Measurements from ENCODE around the gene LAMA1. TPM values are rescaled to one million over a fixed set of nuclear protein-coding genes. Genes with fewer than 3 reads are reported as not detected.

Gene LAMA1
- total and polyA plus RNA-seq, 10 of the 15 experiments (the other 5 are each of a cell fraction or from before 2014, with no cell fraction given), result under 0.01 to 1.9 (median 0.06) TPM; not detected in 6

DNA sequence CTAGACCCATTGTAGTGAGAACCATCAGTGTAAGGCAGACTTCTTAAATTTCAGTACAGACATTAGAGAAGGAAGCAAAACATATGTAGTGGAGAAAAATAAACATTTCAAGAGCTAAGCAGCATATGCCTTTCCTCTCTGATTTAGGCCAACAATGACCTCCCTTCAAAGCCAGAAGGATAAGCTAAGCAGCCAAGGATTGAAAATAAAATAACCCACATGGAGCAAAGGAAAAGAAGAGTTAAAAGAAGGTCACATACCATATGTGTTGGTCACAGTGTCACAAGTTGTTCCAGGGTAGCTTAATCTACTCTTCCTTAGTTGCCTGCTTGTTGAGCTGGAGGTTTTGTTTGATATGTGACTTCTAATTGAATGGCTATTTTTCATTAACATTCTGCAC lies 15.6 kb upstream of the LAMA1 start:
- TF ChIP-seq NBN (IDR thresholded peaks at IDR 0.05), result no peak
- TF ChIP-seq KAT2A (conservative IDR thresholded peaks at IDR 0.05; ENCODE audit: control insufficient read depth, low read depth, low read length), result no peak
- no peak for TF ChIP-seq BRCA1 (IDR thresholded peaks at IDR 0.05; ENCODE audit: low read depth, low read length)
- TF ChIP-seq SIN3A (IDR thresholded peaks at IDR 0.05; ENCODE audit: low read depth, low read length), result no peak
- TF ChIP-seq USF2 (IDR thresholded peaks at IDR 0.05; ENCODE audit: borderline replicate concordance, low read depth, low read length), result no peak
- TF ChIP-seq ZNF274 (IDR thresholded peaks at IDR 0.05; ENCODE audit: insufficient read depth, insufficient read length), result no peak
- no peak for TF ChIP-seq TCF7 (IDR thresholded peaks at IDR 0.05; ENCODE audit: borderline replicate concordance)
- no peak for TF ChIP-seq BCL11A (IDR thresholded peaks at IDR 0.05; ENCODE audit: low read depth, low read length)
- TF ChIP-seq MYC (IDR thresholded peaks at IDR 0.05; ENCODE audit: insufficient read depth, insufficient read length, insufficient replicate concordance, low read length, severe bottlenecking), result no peak
- no peak for TF ChIP-seq HDAC2 (IDR thresholded peaks at IDR 0.05)
- TF ChIP-seq, protein P1, sequence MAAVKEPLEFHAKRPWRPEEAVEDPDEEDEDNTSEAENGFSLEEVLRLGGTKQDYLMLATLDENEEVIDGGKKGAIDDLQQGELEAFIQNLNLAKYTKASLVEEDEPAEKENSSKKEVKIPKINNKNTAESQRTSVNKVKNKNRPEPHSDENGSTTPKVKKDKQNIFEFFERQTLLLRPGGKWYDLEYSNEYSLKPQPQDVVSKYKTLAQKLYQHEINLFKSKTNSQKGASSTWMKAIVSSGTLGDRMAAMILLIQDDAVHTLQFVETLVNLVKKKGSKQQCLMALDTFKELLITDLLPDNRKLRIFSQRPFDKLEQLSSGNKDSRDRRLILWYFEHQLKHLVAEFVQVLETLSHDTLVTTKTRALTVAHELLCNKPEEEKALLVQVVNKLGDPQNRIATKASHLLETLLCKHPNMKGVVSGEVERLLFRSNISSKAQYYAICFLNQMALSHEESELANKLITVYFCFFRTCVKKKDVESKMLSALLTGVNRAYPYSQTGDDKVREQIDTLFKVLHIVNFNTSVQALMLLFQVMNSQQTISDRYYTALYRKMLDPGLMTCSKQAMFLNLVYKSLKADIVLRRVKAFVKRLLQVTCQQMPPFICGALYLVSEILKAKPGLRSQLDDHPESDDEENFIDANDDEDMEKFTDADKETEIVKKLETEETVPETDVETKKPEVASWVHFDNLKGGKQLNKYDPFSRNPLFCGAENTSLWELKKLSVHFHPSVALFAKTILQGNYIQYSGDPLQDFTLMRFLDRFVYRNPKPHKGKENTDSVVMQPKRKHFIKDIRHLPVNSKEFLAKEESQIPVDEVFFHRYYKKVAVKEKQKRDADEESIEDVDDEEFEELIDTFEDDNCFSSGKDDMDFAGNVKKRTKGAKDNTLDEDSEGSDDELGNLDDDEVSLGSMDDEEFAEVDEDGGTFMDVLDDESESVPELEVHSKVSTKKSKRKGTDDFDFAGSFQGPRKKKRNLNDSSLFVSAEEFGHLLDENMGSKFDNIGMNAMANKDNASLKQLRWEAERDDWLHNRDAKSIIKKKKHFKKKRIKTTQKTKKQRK (IDR thresholded peaks at IDR 0.05; ENCODE audit: low read depth, low read length), result no peak
- no peak for TF ChIP-seq YBX1 (IDR thresholded peaks at IDR 0.05)
- no peak overlapping the region for H2AFZ ChIP-seq (ENCODE audit: control insufficient read depth, low read depth, low read length)
- intact Hi-C loops (cut with micrococcal nuclease; ENCODE audit: unreplicated experiment), result no loop called here
- no peaks in the 10 kb centered on the region for H4K20me1 ChIP-seq (ENCODE audit: control insufficient read depth, insufficient read depth)
- ChIA-PET POLR2A (no interaction called here), CTCF (no interaction called here), RAD21 (ENCODE audit: unreplicated experiment) (no interaction called here), SMC1A (ENCODE audit: uncharacterized antibody, unreplicated experiment) (no interaction called here)
- H3K4me3 ChIP-seq, result no peak overlapping the region
- DNase-seq (ENCODE audit: low read depth, low spot score), result no peak
- no peaks in the 10 kb centered on the region for H3K36me3 ChIP-seq (ENCODE audit: control insufficient read depth in 2 of 2, insufficient read depth in 2 of 2, low read length in 1 of 2)
- no TSS peak for BruUV-seq (replicated peaks)
- no peak overlapping the region for H3K9ac ChIP-seq (ENCODE audit: control insufficient read depth, insufficient read depth, low read length)
- no peaks in the 10 kb centered on the region for H3K4me1 ChIP-seq (ENCODE audit: control insufficient read depth, insufficient read depth, low read length)
- no peak for ATAC-seq
- H3K79me2 ChIP-seq (ENCODE audit: control insufficient read depth, insufficient read depth, low read length), result no peaks in the 10 kb centered on the region
- H3K9me3 ChIP-seq (replicated peaks; ENCODE audit: control insufficient read depth, insufficient read depth, low read length), result no peaks in the 10 kb centered on the region
- no peak for FAIRE-seq
- H3K4me2 ChIP-seq (ENCODE audit: control insufficient read depth, insufficient read depth), result no peak overlapping the region
- H3K27ac ChIP-seq (ENCODE audit: control insufficient read depth, insufficient read depth), result no peak overlapping the region
- in situ Hi-C loops (cut with MboI), result no loop called here
- H3K27me3 ChIP-seq (replicated peaks in 1 of 2; ENCODE audit: control insufficient read depth in 2 of 2, insufficient read depth in 2 of 2, low read length in 1 of 2), result no peaks in the 10 kb centered on the region

Measured in GM12878 (cell line).